HFFc6 (cell line): ENCODE measurements around the gene SPEM1. TPM values are rescaled to one million over a fixed set of nuclear protein-coding genes. Genes with fewer than 3 reads are reported as not detected.
A peak's percentile ranks its signal among the peaks of the same experiment; 100 is the strongest.

ENCODE experiments used
- DNase-seq: peaks from one replicate; pipeline ENCODE4 v3.0.0-alpha.2; 2018
- H3K27ac Mint-ChIP-seq: 2 replicates; pipeline ENCODE4 v1.8.0; 2020; ENCODE audit warnings: mild to moderate bottlenecking, mixed read lengths
- H3K27me3 Mint-ChIP-seq: 2 replicates; pipeline ENCODE4 v1.8.0; 2021; ENCODE audit warnings: mild to moderate bottlenecking, moderate library complexity, mixed read lengths; ENCODE audit not compliant: insufficient read depth
- H3K36me3 Mint-ChIP-seq: 2 replicates; pipeline ENCODE4 v1.8.0; 2021; ENCODE audit warnings: low read depth, mixed read lengths
- H3K4me1 Mint-ChIP-seq: 2 replicates; pipeline ENCODE4 v1.8.0; 2020; ENCODE audit warnings: low read depth, mixed read lengths
- H3K4me3 Mint-ChIP-seq: 2 replicates; pipeline ENCODE4 v1.8.0; 2020; ENCODE audit warnings: mild to moderate bottlenecking, moderate library complexity, mixed read lengths
- H3K9me3 Mint-ChIP-seq: 2 replicates; pipeline ENCODE4 v1.8.0; 2020; ENCODE audit warnings: mild to moderate bottlenecking, mixed read lengths
- CTCF ChIP-seq: fragments of 200-600 bp; sonication (generic); IDR thresholded peaks from 2 replicates; pipeline ENCODE4 v1.5.0; 2021; ENCODE audit warnings: antibody characterized with exemption, mild to moderate bottlenecking
- total RNA-seq, 6 experiments: library from RNA; stranded (reverse); fragmentation: NEBNext Ultra II Directional; extraction: Animal tissue kit (Norgen Biotek cat#: 25700); gene quantifications; 2 replicates in 1 of 6; 3 replicates in 5 of 6; pipeline ENCODE4 v1.2.3, GENCODE V29; 2021

Gene SPEM1
- total RNA-seq, 6 experiments from 2014 or later: not detected

- H3K4me3 Mint-ChIP-seq: peak overlapping the region; percentile 95
- DNase-seq: no peak
- H3K36me3 Mint-ChIP-seq: peaks cover 9% of the 10 kb centered on the region; the same call in 1 of the 2 replicates
- TF ChIP-seq CTCF: no peak; the same call in 1 of the 2 replicates
- no peaks in the 10 kb centered on the region for H3K9me3 Mint-ChIP-seq
- H3K4me1 Mint-ChIP-seq: peaks cover 6% of the 10 kb centered on the region
- peak overlapping the region; percentile 68; the same call in 1 of the 2 replicates for H3K27ac Mint-ChIP-seq
- H3K27me3 Mint-ChIP-seq: peaks cover 2% of the 10 kb centered on the region; the same call in 1 of the 2 replicates
Observed at GRCh38 chr17:7393613-7394451, 26.3 kb upstream of the SPEM1 start.

DNA sequence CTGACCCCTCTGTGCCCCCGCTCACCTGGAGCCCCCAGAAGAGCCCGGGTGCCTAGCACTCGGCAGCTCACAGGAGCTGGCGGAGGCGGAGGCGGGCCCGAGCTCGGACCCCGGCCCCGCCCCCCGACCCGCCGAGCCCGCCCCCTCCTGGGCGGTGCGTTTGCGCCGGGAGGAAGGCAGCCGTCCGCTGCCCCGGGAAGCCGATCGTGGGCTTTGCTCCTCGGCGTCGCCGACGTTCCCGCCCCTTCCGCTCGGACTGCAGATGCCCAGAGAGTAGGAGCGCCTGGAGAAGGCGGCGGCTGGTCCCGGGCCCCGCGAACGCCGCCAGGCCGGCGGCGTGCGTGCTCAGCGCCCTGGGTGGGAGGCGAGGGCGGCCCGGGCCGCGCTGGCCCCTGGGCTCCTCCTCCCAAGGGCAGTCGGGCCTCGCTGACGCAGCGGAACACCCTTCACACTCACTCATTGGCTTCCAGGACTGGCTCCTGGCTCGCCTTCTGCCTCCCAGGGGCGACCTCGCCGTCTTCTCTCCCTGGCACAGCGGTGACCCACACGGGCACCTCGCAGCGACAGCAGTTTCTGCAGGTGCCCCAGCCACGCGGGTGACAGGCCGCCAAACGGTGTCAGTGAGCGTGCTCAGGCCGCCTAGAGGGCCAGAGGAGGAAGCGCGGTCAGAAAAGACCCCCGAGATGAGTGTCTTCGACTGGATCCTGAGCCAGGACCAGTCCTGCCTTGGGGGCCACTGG, 25.5 kb upstream of the SPEM1 start, which contains the start of gene PLSCR3:
Gene PLSCR3 (minus strand): TSS at position 74 of the 740 bp plus-strand sequence. CDS start 415 bp downstream, outside the sequence.
- TF ChIP-seq CTCF: peak; percentile 57
- H3K36me3 Mint-ChIP-seq: peaks cover 11% of the 10 kb centered on the region; the same call in 1 of the 2 replicates
- H3K27ac Mint-ChIP-seq: peak within 1 kb of the TSS; percentile 85
- peaks cover 8% of the 10 kb centered on the region for H3K4me1 Mint-ChIP-seq
- no peaks in the 10 kb centered on the region for H3K9me3 Mint-ChIP-seq
- peak; percentile 85 for DNase-seq
- H3K4me3 Mint-ChIP-seq: peak within 1 kb of the TSS; percentile 95
- peaks cover 2% of the 10 kb centered on the region; the same call in 1 of the 2 replicates for H3K27me3 Mint-ChIP-seq

GRCh38 chr17:7396147-7396546, 24.0 kb upstream of the SPEM1 start:
- no peak for DNase-seq
- peaks cover 14% of the 10 kb centered on the region for H3K4me1 Mint-ChIP-seq
- H3K9me3 Mint-ChIP-seq: no peaks in the 10 kb centered on the region
- H3K27ac Mint-ChIP-seq: no peak overlapping the region
- H3K27me3 Mint-ChIP-seq: peaks cover 2% of the 10 kb centered on the region; the same call in 1 of the 2 replicates
- peaks cover 12% of the 10 kb centered on the region for H3K36me3 Mint-ChIP-seq
- H3K4me3 Mint-ChIP-seq: no peak overlapping the region
- TF ChIP-seq CTCF: no peak; the same call in 1 of the 2 replicates

GRCh38 chr17:7398612-7399011, 21.5 kb upstream of the SPEM1 start:
- Mint-ChIP-seq H3K4me3 (no peak overlapping the region), H3K27me3 (peaks cover 2% of the 10 kb centered on the region; the same call in 1 of the 2 replicates), H3K27ac (no peak overlapping the region), H3K9me3 (no peaks in the 10 kb centered on the region), H3K4me1 (peaks cover 30% of the 10 kb centered on the region), H3K36me3 (peaks cover 14% of the 10 kb centered on the region)
- DNase-seq: no peak
- no peak for TF ChIP-seq CTCF

- no peaks in the 10 kb centered on the region for H3K27me3 Mint-ChIP-seq
- TF ChIP-seq CTCF: no peak
- no peak for DNase-seq
- peaks cover 14% of the 10 kb centered on the region for H3K36me3 Mint-ChIP-seq
- H3K4me3 Mint-ChIP-seq: peak overlapping the region; percentile 92
- peaks cover 33% of the 10 kb centered on the region for H3K4me1 Mint-ChIP-seq
- peak overlapping the region; percentile 87 for H3K27ac Mint-ChIP-seq
- H3K9me3 Mint-ChIP-seq: no peaks in the 10 kb centered on the region
Observed at GRCh38 chr17:7403043-7403726, 16.9 kb upstream of the SPEM1 start.
